ENCODE measurements around the gene DEFB132.

DEFB132 gene

DNA sequence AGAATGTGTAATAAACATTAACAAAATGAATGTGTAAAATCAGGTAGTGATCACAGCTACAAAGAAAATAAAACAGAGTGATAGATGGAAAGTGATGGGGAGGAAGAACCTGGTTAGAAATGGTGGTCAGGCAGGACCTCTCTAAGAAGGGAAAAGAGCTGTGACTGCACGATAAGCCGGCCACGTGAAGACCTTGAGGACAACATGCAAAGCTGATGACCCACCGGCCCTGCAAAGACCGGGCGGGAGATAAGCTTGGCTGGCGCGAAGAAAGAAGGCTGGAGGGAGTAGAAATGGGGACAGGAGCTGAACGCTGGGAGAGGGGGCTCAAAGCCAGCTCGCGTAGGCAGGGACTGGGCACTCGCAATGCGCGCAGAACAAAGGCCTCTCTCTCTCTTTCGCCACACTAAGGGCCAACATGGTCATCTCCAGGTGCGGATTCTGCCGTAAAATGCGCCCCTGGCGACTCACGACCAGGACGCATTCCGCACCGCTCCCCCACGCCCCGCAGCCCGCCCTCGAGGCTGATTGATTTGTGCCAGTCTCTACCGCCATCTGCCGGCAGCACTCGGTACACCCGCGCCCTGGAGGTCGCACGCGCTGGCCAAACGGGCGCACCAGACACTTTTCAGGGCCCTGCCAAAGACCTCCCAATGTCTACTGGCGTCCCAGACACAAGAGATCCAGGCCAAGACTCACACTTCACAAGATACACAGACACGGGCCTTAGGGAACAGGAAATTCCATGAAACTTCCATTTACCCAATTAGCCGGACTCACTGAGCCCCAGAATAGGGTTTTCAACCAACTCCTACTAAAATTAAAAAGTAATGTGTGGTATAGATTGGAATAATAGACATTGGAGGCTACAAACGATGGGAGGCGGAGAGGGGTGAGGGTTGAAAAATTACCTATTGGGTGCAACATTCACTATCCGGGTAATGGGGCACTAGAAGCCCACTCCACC, 9.4 kb downstream of the DEFB132 start:
- DNase-seq = peak; percentile 81

GRCh38 chr20:270517-270916, 13.0 kb downstream of the DEFB132 start:
- DNase-seq = no peak

DNA sequence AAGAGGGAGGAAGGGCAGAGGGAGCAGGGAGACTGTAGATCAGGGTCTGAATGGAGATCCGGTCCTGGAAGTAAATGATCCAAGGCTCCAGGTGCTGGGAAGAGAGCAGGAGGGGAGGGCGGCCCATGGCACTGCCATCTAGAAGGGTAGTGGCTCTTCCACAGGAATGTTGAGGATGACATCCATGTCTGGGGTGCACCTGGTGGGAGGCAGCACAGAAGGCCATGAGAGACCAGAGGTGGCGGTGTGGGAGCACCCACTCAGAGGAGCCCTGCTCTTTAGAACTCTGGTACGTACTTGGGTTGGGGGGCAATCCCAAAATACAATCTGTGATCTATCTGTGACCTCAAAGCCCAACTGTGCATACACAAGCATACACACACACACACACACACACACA, 13.5 kb downstream of the DEFB132 start:
- no peak for DNase-seq

GRCh38 chr20:271528-271927, 14.0 kb downstream of the DEFB132 start:
- DNase-seq = no peak

GRCh38 chr20:272718-273117, 15.2 kb downstream of the DEFB132 start:
- no peak for DNase-seq

- DNase-seq = no peak
These were observed 16.4 kb downstream of the DEFB132 start for GRCh38 chr20:273884-274283.

DNA sequence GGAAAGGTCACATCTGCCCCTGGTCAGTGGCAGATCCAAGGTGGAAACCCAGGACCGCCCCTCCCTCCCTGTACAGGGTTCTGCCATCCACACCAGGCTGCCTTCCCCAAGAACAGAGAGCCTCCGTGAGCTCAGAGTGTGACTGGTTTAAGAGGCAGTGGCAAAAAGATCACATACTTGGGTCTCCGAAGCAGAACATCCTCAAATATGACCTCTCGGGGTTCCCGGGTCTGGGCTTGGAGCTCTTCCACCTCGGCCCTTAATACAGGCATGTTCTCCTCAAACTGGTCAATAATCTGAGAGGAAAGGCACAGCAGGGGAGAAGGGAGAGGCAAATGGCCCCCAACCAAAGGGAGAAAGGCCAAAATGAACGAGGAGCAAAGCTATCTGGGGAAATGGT, 18.3 kb downstream of the DEFB132 start:
- DNase-seq = no peak

DNA sequence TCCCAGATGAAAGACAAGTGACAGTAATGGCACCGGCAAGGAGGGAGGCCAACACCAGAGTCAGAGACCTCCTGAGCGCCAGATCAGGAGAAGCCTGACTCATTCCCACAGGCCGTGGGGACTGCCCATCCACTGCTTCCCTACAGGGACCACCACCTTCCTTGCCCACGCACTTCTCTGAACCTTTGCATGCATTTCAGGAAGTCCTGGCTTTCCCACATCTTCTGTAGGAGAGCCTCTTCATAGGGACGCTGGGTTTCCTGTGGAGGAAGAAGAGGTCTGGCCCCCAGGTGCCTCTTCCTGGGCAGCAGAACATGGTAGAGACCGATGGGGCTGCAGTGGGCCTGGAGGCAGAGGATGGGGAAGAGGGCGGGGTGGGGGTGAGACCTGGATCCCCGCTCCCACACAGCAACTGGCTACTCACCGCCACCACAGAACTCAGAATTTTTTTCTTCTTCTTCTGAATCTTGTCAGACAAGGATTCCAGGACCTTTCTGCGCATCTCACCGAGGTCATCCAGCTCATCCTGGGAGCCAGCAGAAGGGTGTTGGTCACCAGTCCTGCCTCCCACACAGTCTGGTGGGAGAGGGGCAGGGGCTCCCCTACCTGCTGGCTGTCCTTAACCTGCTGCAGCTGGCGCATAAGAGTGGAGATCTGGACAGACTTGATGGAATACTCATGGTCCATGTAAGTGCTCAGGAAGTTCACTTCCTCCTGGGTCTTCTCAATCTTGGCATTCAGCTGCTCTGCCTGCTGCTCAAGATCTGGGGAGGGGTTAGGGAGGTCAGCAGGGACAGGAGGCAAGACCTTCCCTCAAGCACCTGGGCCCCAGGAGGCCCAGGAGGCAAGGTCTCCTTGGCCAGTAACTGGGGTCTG, 19.3 kb downstream of the DEFB132 start:
- no peak for DNase-seq

GRCh38 chr20:277496-277781, 19.9 kb downstream of the DEFB132 start:
- no peak for DNase-seq

- no peak for DNase-seq
These were observed 20.7 kb downstream of the DEFB132 start for GRCh38 chr20:278181-278580.

- peak; percentile 35 for DNase-seq
These were observed 21.4 kb downstream of the DEFB132 start for GRCh38 chr20:278607-279571.

DNA sequence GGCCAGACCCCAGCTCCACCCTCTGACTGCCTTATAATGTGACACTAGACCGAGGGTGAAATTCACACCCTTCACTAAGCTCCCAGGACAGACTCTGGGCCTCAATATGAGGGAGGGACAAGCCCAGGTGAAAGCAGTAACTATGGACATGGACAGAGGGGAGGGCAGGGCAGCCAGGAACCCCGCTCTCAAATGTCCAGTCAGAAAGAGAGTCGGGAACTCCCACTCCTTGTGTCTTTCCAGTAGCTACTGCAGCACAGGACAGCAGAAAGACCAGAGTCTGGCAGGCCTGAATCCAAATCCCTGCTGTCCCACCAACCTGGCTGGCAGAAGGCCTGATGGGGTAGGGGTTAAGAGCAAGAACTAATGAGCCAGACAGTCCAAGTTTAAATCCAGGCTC, 26.6 kb downstream of the DEFB132 start:
- no peak for DNase-seq

DNA sequence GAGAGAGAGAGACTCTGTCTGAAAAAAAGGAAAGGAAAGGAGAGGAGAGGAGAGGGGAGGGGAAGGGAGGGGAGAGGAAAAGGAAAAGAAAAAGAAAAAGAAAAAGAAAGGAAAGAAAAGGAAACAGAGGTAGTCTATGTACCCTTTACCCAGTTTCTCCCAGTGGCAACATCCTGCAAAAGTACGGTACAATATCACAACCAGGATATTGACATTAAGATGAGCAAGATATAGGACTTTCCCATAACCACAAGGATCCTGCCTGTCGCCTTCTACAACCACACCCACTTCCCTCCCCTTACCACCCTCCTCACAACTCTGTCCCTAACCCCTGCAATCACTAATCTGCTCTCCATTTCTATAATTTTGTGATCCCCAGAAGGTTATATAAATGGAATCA, 29.0 kb downstream of the DEFB132 start:
- no peak for DNase-seq

DNA sequence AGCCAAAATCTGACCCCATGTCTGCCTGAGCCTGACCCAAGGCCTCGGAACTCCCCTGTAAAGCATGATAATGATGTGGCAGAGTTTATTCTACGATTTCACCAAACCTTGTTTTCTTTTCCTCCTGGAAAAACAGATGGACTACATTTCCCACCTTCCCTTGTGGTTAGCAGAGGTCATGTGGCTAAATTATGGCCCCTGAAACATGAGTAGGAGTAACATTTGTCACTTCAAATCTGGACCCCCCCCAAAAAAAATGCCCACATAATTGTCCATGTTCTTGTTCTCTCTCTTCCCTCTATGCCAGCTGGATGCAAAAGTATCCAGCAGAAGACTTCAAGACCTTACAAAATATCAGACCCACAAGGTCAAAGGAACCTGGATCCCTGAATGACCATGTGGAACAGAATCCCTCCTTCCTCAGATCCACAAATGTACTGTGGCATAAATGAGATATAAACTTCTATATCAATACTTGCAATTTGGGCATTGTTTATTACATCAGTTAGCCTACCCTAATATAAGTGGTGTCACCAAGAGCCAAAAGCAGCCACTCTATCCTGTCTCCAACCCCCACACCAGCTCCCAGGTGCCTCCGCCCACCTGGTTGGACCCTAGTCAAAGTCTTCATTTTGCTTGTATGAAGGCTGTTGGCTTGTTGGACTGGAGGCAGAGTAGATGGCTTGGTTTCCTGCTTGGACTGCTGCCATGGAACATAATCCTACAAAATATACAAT, 31.6 kb downstream of the DEFB132 start:
- DNase-seq = no peak

DNA sequence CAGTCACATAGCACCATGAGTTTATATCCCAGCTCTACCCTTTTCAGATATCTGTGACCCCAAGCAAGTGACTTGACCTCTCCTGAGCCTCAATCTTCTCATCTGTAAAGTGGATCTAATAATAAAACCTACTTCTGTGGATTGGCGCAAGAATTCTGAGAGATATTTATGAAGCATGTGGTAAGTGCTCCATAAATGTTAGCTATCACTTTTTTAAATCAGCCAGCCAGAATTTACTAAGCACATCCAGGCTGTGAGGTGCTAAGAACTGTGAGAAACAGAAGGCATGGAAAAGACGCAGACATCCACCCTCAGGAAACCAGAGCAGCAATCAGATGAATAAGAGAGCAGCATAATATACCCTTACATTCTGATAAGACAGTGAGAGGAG, 32.2 kb downstream of the DEFB132 start:
- no peak for DNase-seq

DNA sequence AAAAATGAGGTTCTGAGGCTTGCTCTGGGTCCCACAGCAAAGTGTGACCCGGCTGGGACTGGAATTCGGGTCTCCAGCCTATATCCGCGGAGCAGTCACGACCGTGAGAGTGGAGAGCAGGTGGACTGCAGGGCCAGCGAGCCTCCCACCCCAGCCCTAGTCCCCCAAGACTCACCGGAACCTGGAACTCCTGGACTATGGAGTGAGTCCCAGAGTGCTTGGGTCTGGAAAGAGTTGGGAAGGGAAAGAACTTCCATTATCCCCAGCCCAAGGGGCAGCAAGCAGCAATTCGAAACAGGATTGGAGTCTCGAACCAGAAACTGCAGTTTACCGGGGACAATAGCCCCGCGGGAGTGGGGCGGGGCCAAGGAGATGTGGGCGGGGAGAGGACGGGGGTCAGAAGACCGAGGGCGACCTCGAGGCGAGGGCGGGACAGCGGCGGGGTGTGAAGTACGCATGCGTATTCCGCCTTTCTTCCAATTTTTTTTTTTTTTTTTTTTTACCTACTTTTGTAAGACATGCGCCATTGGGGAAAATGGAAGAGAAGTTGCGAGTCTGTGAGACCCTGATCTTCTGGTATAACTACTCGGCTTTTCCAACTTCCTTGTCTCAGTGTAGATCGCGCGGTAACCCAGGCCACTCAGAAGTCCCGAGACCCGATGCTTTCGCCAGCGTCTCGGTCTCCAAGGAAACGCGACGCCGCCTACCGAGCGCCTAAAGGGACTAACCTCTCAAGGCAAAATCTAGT, 32.7 kb downstream of the DEFB132 start, which contains the start of gene C20orf96:
Gene C20orf96, minus strand, starts transcription at position 667 of the 748 bp plus-strand sequence. Its CDS starts 140 bp downstream, at position 527.
- DNase-seq = peak; percentile 87

- no peak for DNase-seq
These were observed 37.1 kb downstream of the DEFB132 start for GRCh38 chr20:294602-295001.

- DNase-seq = no peak
These were observed 38.3 kb downstream of the DEFB132 start for GRCh38 chr20:295804-296203.

GRCh38 chr20:297098-297924, 39.8 kb downstream of the DEFB132 start, which contains the start of gene ZCCHC3:
ZCCHC3 (plus strand) TSS chr20:297570; CDS start chr20:297587, 17 bp downstream.
- DNase-seq = peak; percentile 77

Data from CD4-positive, alpha-beta T cell treated with Interleukin-4 for 4 hours (primary cell).